ENCODE data around the gene PCP4.

Gene PCP4

GRCh38 chr21:39867198-39867650, at the start of gene PCP4:
PCP4 (plus strand) TSS chr21:39867438; CDS start chr21:39867502, 64 bp downstream.
- H3K36me3 ChIP-seq (ENCODE audit: control insufficient read depth, insufficient read depth, low read length): no peaks in the 10 kb centered on the region
- no peak within 1 kb of the TSS for H3K27ac ChIP-seq (ENCODE audit: low read length)
- H3K27me3 ChIP-seq (ENCODE audit: control insufficient read depth, insufficient read depth, low read length): no peaks in the 10 kb centered on the region
- H3K9me3 ChIP-seq (ENCODE audit: control insufficient read depth, insufficient read depth, low read length): no peaks in the 10 kb centered on the region
- WGBS (ENCODE audit: insufficient coverage, insufficient read length): no CpG with 5 or more reads among the region's 14 CpGs
- H3K4me3 ChIP-seq (ENCODE audit: low read length): no peak within 1 kb of the TSS
- DNase-seq (ENCODE audit: low read depth, low spot score): peak; percentile 77
- H3K4me1 ChIP-seq (ENCODE audit: control insufficient read depth, insufficient read depth, low read length): no peaks in the 10 kb centered on the region

DNA sequence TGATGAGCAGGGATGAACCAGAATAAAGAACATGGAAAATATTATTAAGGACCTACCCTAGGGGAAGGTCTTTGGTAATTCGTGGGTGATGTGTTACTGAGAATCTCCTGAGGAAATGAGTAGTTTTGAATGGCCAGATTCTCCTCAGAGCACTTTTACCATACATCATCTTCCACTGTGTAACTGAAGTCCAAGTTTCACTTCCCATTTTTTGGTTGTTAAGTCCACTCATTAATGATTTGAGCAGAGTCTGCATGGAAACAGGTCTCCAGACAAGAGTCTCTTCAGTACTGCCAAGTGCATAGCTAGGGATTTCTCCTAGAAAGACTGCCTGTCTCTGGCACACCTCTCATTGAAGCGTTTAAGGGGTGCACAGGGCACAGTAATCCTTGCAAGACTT, 48.7 kb upstream of the PCP4 start:
- whole genome bisulfite sequencing (ENCODE audit: insufficient coverage, insufficient read length): no CpG with 5 or more reads among the region's 2 CpGs
- Histone ChIP-seq H3K36me3 (ENCODE audit: control insufficient read depth, insufficient read depth, low read length) (no peaks in the 10 kb centered on the region), H3K27me3 (ENCODE audit: control insufficient read depth, insufficient read depth, low read length) (no peaks in the 10 kb centered on the region), H3K9me3 (ENCODE audit: control insufficient read depth, insufficient read depth, low read length) (no peaks in the 10 kb centered on the region), H3K4me3 (ENCODE audit: low read length) (no peak overlapping the region), H3K4me1 (ENCODE audit: control insufficient read depth, insufficient read depth, low read length) (no peaks in the 10 kb centered on the region), H3K27ac (ENCODE audit: low read length) (no peak overlapping the region)
- no peak for DNase-seq (ENCODE audit: low read depth, low spot score)

GRCh38 chr21:39822042-39822441, 45.2 kb upstream of the PCP4 start:
- WGBS (ENCODE audit: insufficient coverage, insufficient read length): no CpG with 5 or more reads among the region's 3 CpGs
- Histone ChIP-seq H3K4me3 (ENCODE audit: low read length) (no peak overlapping the region), H3K36me3 (ENCODE audit: control insufficient read depth, insufficient read depth, low read length) (no peaks in the 10 kb centered on the region), H3K27ac (ENCODE audit: low read length) (no peak overlapping the region), H3K9me3 (ENCODE audit: control insufficient read depth, insufficient read depth, low read length) (no peaks in the 10 kb centered on the region), H3K27me3 (ENCODE audit: control insufficient read depth, insufficient read depth, low read length) (no peaks in the 10 kb centered on the region), H3K4me1 (ENCODE audit: control insufficient read depth, insufficient read depth, low read length) (no peaks in the 10 kb centered on the region)
- DNase-seq (ENCODE audit: low read depth, low spot score): no peak

DNA sequence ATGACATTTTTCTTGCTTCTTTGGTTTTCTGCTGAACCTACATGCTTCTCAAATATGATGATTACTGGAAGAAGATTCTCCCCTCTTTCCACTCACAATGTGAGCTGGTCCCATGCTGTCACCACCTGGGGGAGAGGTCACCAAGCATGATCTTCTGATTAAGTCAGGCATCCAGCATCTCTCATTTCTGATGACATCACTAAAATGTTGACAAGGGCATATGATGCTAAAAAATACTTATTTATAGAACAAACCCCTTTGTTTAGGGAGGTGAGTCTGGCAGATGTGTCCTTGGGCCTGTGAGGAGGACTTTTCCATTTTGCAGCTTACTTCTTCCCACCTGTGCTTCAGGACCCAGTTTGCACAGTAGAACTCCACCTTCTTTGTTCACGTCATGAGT, 42.0 kb upstream of the PCP4 start:
- no peaks in the 10 kb centered on the region for H3K27me3 ChIP-seq (ENCODE audit: control insufficient read depth, insufficient read depth, low read length)
- no CpG with 5 or more reads among the region's 1 CpG for WGBS (ENCODE audit: insufficient coverage, insufficient read length)
- H3K9me3 ChIP-seq (ENCODE audit: control insufficient read depth, insufficient read depth, low read length): no peaks in the 10 kb centered on the region
- no peak overlapping the region for H3K27ac ChIP-seq (ENCODE audit: low read length)
- no peaks in the 10 kb centered on the region for H3K4me1 ChIP-seq (ENCODE audit: control insufficient read depth, insufficient read depth, low read length)
- no peaks in the 10 kb centered on the region for H3K36me3 ChIP-seq (ENCODE audit: control insufficient read depth, insufficient read depth, low read length)
- no peak for DNase-seq (ENCODE audit: low read depth, low spot score)
- H3K4me3 ChIP-seq (ENCODE audit: low read length): no peak overlapping the region

DNA sequence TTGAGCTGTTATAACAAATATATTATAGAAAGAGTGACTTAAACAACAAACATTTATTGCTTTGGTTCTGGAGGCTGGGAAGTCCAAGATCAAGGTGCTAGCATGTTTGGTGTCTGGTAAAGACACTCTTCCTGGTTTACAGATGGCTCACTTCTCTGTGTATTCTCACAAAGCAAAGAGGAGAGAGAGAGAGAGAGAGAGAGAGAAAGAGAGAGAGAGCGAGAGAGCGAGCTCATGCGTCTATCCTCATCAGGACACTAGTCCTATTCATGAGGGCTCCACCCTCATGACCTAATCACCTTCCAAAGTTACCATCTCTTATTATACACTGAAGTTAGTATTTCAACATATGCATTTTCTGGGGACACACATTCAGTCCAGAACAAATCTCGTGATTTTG, 32.7 kb upstream of the PCP4 start:
- Histone ChIP-seq H3K4me3 (ENCODE audit: low read length) (no peak overlapping the region), H3K4me1 (ENCODE audit: control insufficient read depth, insufficient read depth, low read length) (no peaks in the 10 kb centered on the region), H3K36me3 (ENCODE audit: control insufficient read depth, insufficient read depth, low read length) (no peaks in the 10 kb centered on the region), H3K27me3 (ENCODE audit: control insufficient read depth, insufficient read depth, low read length) (no peaks in the 10 kb centered on the region), H3K9me3 (ENCODE audit: control insufficient read depth, insufficient read depth, low read length) (no peaks in the 10 kb centered on the region), H3K27ac (ENCODE audit: low read length) (no peak overlapping the region)
- no peak for DNase-seq (ENCODE audit: low read depth, low spot score)
- no CpG with 5 or more reads among the region's 4 CpGs for WGBS (ENCODE audit: insufficient coverage, insufficient read length)

- H3K9me3 ChIP-seq (ENCODE audit: control insufficient read depth, insufficient read depth, low read length): no peaks in the 10 kb centered on the region
- no CpG with 5 or more reads among the region's 4 CpGs for WGBS (ENCODE audit: insufficient coverage, insufficient read length)
- no peak overlapping the region for H3K4me3 ChIP-seq (ENCODE audit: low read length)
- no peak for DNase-seq (ENCODE audit: low read depth, low spot score)
- no peaks in the 10 kb centered on the region for H3K36me3 ChIP-seq (ENCODE audit: control insufficient read depth, insufficient read depth, low read length)
- no peak overlapping the region for H3K27ac ChIP-seq (ENCODE audit: low read length)
- H3K4me1 ChIP-seq (ENCODE audit: control insufficient read depth, insufficient read depth, low read length): no peaks in the 10 kb centered on the region; the same call in 1 of the 2 replicates
- no peaks in the 10 kb centered on the region for H3K27me3 ChIP-seq (ENCODE audit: control insufficient read depth, insufficient read depth, low read length)
These were observed 29.3 kb upstream of the PCP4 start for GRCh38 chr21:39837861-39838359.

GRCh38 chr21:39840373-39841097, 26.7 kb upstream of the PCP4 start:
- Histone ChIP-seq H3K27me3 (ENCODE audit: control insufficient read depth, insufficient read depth, low read length) (no peaks in the 10 kb centered on the region), H3K27ac (ENCODE audit: low read length) (no peak overlapping the region), H3K9me3 (ENCODE audit: control insufficient read depth, insufficient read depth, low read length) (no peaks in the 10 kb centered on the region), H3K4me3 (ENCODE audit: low read length) (no peak overlapping the region), H3K36me3 (ENCODE audit: control insufficient read depth, insufficient read depth, low read length) (no peaks in the 10 kb centered on the region), H3K4me1 (ENCODE audit: control insufficient read depth, insufficient read depth, low read length) (no peaks in the 10 kb centered on the region; the same call in 1 of the 2 replicates)
- no peak for DNase-seq (ENCODE audit: low read depth, low spot score)
- no CpG with 5 or more reads among the region's 22 CpGs for WGBS (ENCODE audit: insufficient coverage, insufficient read length)

GRCh38 chr21:39842741-39843459, 24.3 kb upstream of the PCP4 start:
- no peaks in the 10 kb centered on the region for H3K27me3 ChIP-seq (ENCODE audit: control insufficient read depth, insufficient read depth, low read length)
- no peak overlapping the region for H3K27ac ChIP-seq (ENCODE audit: low read length)
- no CpG with 5 or more reads among the region's 14 CpGs for WGBS (ENCODE audit: insufficient coverage, insufficient read length)
- H3K36me3 ChIP-seq (ENCODE audit: control insufficient read depth, insufficient read depth, low read length): no peaks in the 10 kb centered on the region
- no peak overlapping the region for H3K4me3 ChIP-seq (ENCODE audit: low read length)
- no peaks in the 10 kb centered on the region for H3K9me3 ChIP-seq (ENCODE audit: control insufficient read depth, insufficient read depth, low read length)
- H3K4me1 ChIP-seq (ENCODE audit: control insufficient read depth, insufficient read depth, low read length): no peaks in the 10 kb centered on the region; the same call in 1 of the 2 replicates
- DNase-seq (ENCODE audit: low read depth, low spot score): no peak

GRCh38 chr21:39843483-39843882, 23.8 kb upstream of the PCP4 start:
- no peaks in the 10 kb centered on the region for H3K27me3 ChIP-seq (ENCODE audit: control insufficient read depth, insufficient read depth, low read length)
- no peaks in the 10 kb centered on the region for H3K9me3 ChIP-seq (ENCODE audit: control insufficient read depth, insufficient read depth, low read length)
- no peaks in the 10 kb centered on the region for H3K36me3 ChIP-seq (ENCODE audit: control insufficient read depth, insufficient read depth, low read length)
- no peak for DNase-seq (ENCODE audit: low read depth, low spot score)
- 100% methylated on average over 1 of the region's 4 CpGs for WGBS (ENCODE audit: insufficient coverage, insufficient read length)
- no peak overlapping the region for H3K27ac ChIP-seq (ENCODE audit: low read length)
- no peaks in the 10 kb centered on the region; the same call in 1 of the 2 replicates for H3K4me1 ChIP-seq (ENCODE audit: control insufficient read depth, insufficient read depth, low read length)
- no peak overlapping the region for H3K4me3 ChIP-seq (ENCODE audit: low read length)

- no peak overlapping the region for H3K27ac ChIP-seq (ENCODE audit: low read length)
- no CpG with 5 or more reads among the region's 5 CpGs for WGBS (ENCODE audit: insufficient coverage, insufficient read length)
- H3K36me3 ChIP-seq (ENCODE audit: control insufficient read depth, insufficient read depth, low read length): no peaks in the 10 kb centered on the region
- DNase-seq (ENCODE audit: low read depth, low spot score): no peak
- no peak overlapping the region for H3K4me3 ChIP-seq (ENCODE audit: low read length)
- H3K27me3 ChIP-seq (ENCODE audit: control insufficient read depth, insufficient read depth, low read length): no peaks in the 10 kb centered on the region
- H3K4me1 ChIP-seq (ENCODE audit: control insufficient read depth, insufficient read depth, low read length): no peaks in the 10 kb centered on the region; the same call in 1 of the 2 replicates
- H3K9me3 ChIP-seq (ENCODE audit: control insufficient read depth, insufficient read depth, low read length): no peaks in the 10 kb centered on the region
These were observed 23.3 kb upstream of the PCP4 start for GRCh38 chr21:39843916-39844315.

All from iPS DF 6.9 (cell line).